H9 (cell line): ENCODE data around the gene RNLS. TPM values are rescaled to one million over a fixed set of nuclear protein-coding genes. Genes with fewer than 3 reads are reported as not detected.

ENCODE experiments used
- DNase-seq: peaks from one replicate; pipeline ENCODE4 v3.0.0-alpha.2; 2017
- H2AFZ ChIP-seq: one replicate; pipeline ENCODE4 v1.6.1; 2013; ENCODE audit warnings: mild to moderate bottlenecking, low read length, control low read depth, moderate library complexity
- H2AK5ac ChIP-seq: 2 replicates; pipeline ENCODE4 v1.6.1; 2013; ENCODE audit warnings: low read length, control low read depth, mixed read lengths; ENCODE audit not compliant: insufficient read length
- H2BK120ac ChIP-seq: one replicate; pipeline ENCODE4 v1.6.1; 2013; ENCODE audit warnings: low read depth, mild to moderate bottlenecking, low read length, control low read depth, inconsistent platforms; ENCODE audit not compliant: poor library complexity, severe bottlenecking
- H2BK12ac ChIP-seq: 2 replicates; pipeline ENCODE4 v1.6.1; 2013; ENCODE audit warnings: low read length, control low read depth, mixed read lengths, low read depth; ENCODE audit not compliant: insufficient read length
- H2BK15ac ChIP-seq: 2 replicates; pipeline ENCODE4 v1.6.1; 2013; ENCODE audit warnings: low read depth, low read length, control low read depth
- H2BK20ac ChIP-seq: one replicate; pipeline ENCODE4 v1.6.1; 2013; ENCODE audit warnings: low read depth, mild to moderate bottlenecking, low read length, control low read depth, inconsistent platforms; ENCODE audit not compliant: poor library complexity, severe bottlenecking
- H2BK5ac ChIP-seq: 2 replicates; pipeline ENCODE4 v1.6.1; 2013; ENCODE audit warnings: low read length, control low read depth, mixed read lengths; ENCODE audit not compliant: insufficient read length
- H3K14ac ChIP-seq: 2 replicates; pipeline ENCODE4 v1.6.1; 2013; ENCODE audit warnings: low read length, control low read depth; ENCODE audit not compliant: insufficient read depth
- H3K18ac ChIP-seq: 2 replicates; pipeline ENCODE4 v1.6.1; 2013; ENCODE audit warnings: low read depth, mild to moderate bottlenecking, mixed read lengths, low read length, control low read depth; ENCODE audit not compliant: insufficient read length
- H3K23ac ChIP-seq: 2 replicates; pipeline ENCODE4 v1.6.1; 2013; ENCODE audit warnings: low read length, control low read depth, mixed read lengths, low read depth; ENCODE audit not compliant: insufficient read length
- H3K23me2 ChIP-seq: 2 replicates; pipeline ENCODE4 v1.6.1; 2013; ENCODE audit warnings: low read depth, mild to moderate bottlenecking, mixed read lengths, low read length, control low read depth; ENCODE audit not compliant: insufficient read length, poor library complexity, severe bottlenecking
- H3K27ac ChIP-seq: 2 replicates; pipeline ENCODE4 v1.5.1; 2013; ENCODE audit warnings: low read length, control low read depth, mixed read lengths, low read depth; ENCODE audit not compliant: insufficient read length
- H3K27me3 ChIP-seq: 2 replicates; pipeline ENCODE4 v1.6.1; 2013; ENCODE audit warnings: low read length, control low read depth, inconsistent platforms; ENCODE audit not compliant: insufficient read depth
- H3K4ac ChIP-seq: 2 replicates; pipeline ENCODE4 v1.6.1; 2013; ENCODE audit warnings: low read depth, mild to moderate bottlenecking, control low read depth, inconsistent platforms, low read length, moderate library complexity
- H3K4me1 ChIP-seq: 2 replicates; pipeline ENCODE4 v1.6.1; 2013; ENCODE audit warnings: low read length, control low read depth, inconsistent platforms; ENCODE audit not compliant: insufficient read depth
- H3K4me2 ChIP-seq: 2 replicates; pipeline ENCODE4 v1.6.1; 2013; ENCODE audit warnings: low read length, control low read depth, mixed read lengths; ENCODE audit not compliant: insufficient read length, insufficient read depth
- H3K56ac ChIP-seq: 2 replicates; pipeline ENCODE4 v1.6.1; 2013; ENCODE audit warnings: low read depth, mild to moderate bottlenecking, mixed read lengths, low read length, control low read depth; ENCODE audit not compliant: insufficient read length
- H3K79me1 ChIP-seq: 2 replicates; pipeline ENCODE4 v1.6.1; 2013; ENCODE audit warnings: low read depth, mild to moderate bottlenecking, moderate library complexity, low read length, control low read depth, inconsistent platforms; ENCODE audit not compliant: insufficient read depth, poor library complexity, severe bottlenecking
- H3K79me2 ChIP-seq: 2 replicates; pipeline ENCODE4 v1.6.1; 2013; ENCODE audit warnings: low read length, control low read depth, inconsistent platforms; ENCODE audit not compliant: insufficient read depth
- H3K9ac ChIP-seq: 2 replicates; pipeline ENCODE4 v1.6.1; 2013; ENCODE audit warnings: low read length, control low read depth, mixed read lengths; ENCODE audit not compliant: insufficient read length; ENCODE audit errors: extremely low read depth
- H3K9me3 ChIP-seq: one replicate; pipeline ENCODE4 v1.6.1; 2013; ENCODE audit warnings: low read depth, low read length, inconsistent platforms; ENCODE audit not compliant: control insufficient read depth
- H3T11ph ChIP-seq: one replicate; pipeline ENCODE4 v1.6.1; 2013; ENCODE audit warnings: mild to moderate bottlenecking, low read length, control low read depth, inconsistent platforms
- H4K20me1 ChIP-seq: one replicate; pipeline ENCODE4 v1.6.1; 2013; ENCODE audit not compliant: control insufficient read depth, insufficient read length, insufficient read depth
- H4K5ac ChIP-seq: 2 replicates; pipeline ENCODE4 v1.6.1; 2013; ENCODE audit warnings: low read depth, mild to moderate bottlenecking, mixed read lengths, low read length, control low read depth; ENCODE audit not compliant: insufficient read length
- H4K8ac ChIP-seq: replicated peaks from 2 replicates; pipeline ENCODE4 v1.6.1; 2013; ENCODE audit warnings: low read length, control low read depth, mixed read lengths, low read depth; ENCODE audit not compliant: insufficient read length
- H4K91ac ChIP-seq: 2 replicates; pipeline ENCODE4 v1.6.1; 2013; ENCODE audit warnings: low read depth, mild to moderate bottlenecking, moderate library complexity, mixed read lengths, low read length, control low read depth; ENCODE audit not compliant: insufficient read length
- H3K27ac Mint-ChIP-seq, 3 experiments: 2 replicates in 2 of 3; 3 replicates in 1 of 3; pipeline ENCODE4 v1.8.0; 2020 to 2021; ENCODE audit warnings: mixed read lengths in 3 of 3, mild to moderate bottlenecking in 1 of 3, moderate library complexity in 1 of 3
- H3K27me3 Mint-ChIP-seq: 2 replicates; pipeline ENCODE4 v1.8.0; 2021; ENCODE audit warnings: low read depth, mild to moderate bottlenecking, moderate library complexity, mixed read lengths
- H3K36me3 Mint-ChIP-seq, 3 experiments: 2 replicates in 2 of 3; 3 replicates in 1 of 3; pipeline ENCODE4 v1.8.0; 2020 to 2021; ENCODE audit warnings: low read depth in 3 of 3, mixed read lengths in 3 of 3; ENCODE audit not compliant: insufficient read depth in 1 of 3
- H3K4me1 Mint-ChIP-seq, 2 experiments: 2 replicates each; pipeline ENCODE4 v1.8.0; 2020; ENCODE audit warnings: mixed read lengths in 2 of 2
- H3K4me3 Mint-ChIP-seq, 2 experiments: 2 replicates in 1 of 2; 3 replicates in 1 of 2; pipeline ENCODE4 v1.8.0; 2020 to 2021; ENCODE audit warnings: mild to moderate bottlenecking in 2 of 2, mixed read lengths in 2 of 2, moderate library complexity in 1 of 2
- H3K9me3 Mint-ChIP-seq, 2 experiments: 2 replicates in 1 of 2; 3 replicates in 1 of 2; pipeline ENCODE4 v1.8.0; 2020; ENCODE audit warnings: mild to moderate bottlenecking in 2 of 2, mixed read lengths in 2 of 2, moderate library complexity in 1 of 2
- WGBS: extraction: QIAGEN DNeasy Blood & Tissue Kit; methylation state at CpG from one replicate; pipeline ENCODE4 v1.1.7; 2013; ENCODE audit warnings: missing lambda C conversion rate, low lambda C conversion rate, mixed read lengths; ENCODE audit not compliant: insufficient read length; ENCODE audit errors: extremely low coverage; 5-methylcytosine and 5-hydroxymethylcytosine counted together
- total RNA-seq: library from RNA; stranded (reverse); gene quantifications from 2 replicates; pipeline ENCODE4 v1.2.1, GENCODE V29; 2021
- TF ChIP-seq, protein P1 (sequence below): fragments of 200-600 bp; sonication (generic); conservative IDR thresholded peaks from 3 replicates; pipeline ENCODE4 v1.8.0; 2021; ENCODE audit warnings: antibody characterized with exemption, mild to moderate bottlenecking

Gene RNLS
- total RNA-seq, 1 experiment from 2014 or later = 7.5 TPM

DNA sequence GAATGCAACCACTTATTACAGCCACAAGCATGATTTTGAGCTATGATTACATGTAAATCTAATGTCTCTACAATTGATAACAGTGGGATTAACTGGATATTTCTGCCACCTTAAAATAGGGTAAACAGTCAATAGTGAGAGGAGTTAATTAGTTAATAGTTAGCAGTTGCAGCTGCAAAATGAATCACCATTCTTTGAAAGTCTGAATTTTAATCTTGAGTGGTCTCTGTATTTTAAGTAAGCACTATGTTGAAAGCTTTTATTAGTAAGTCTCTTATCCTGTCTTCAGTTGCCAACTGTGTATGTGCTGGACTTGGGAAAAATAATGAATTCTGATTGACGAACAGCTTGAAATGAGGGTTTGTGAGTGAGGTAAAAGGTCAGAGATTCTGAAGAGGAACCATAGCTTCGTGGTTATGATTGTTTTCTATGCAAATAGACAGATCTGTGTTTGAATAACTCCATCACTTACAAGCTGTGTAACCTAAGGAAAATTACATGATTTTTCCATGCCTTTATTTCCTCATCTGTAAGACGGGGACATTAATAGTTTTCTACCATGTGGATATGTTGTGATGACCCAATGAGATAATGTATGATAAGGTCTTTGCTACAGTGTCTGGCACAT is 75.2 kb downstream of the RNLS start:
- no peaks in the 10 kb centered on the region for H3K79me1 ChIP-seq
- no peak overlapping the region for H2AK5ac ChIP-seq
- no CpG with 5 or more reads among the region's 3 CpGs for WGBS
- H3K27ac ChIP-seq = no peak overlapping the region
- no peaks in the 10 kb centered on the region for H3K23me2 ChIP-seq
- H3K4ac ChIP-seq = no peak overlapping the region
- Mint-ChIP-seq H3K27me3 (no peaks in the 10 kb centered on the region), H3K36me3 (no peaks in the 10 kb centered on the region), H3K27ac (no peak overlapping the region), H3K9me3 (no peaks in the 10 kb centered on the region), H3K4me1 (peaks cover 20 to 26% of the 10 kb centered on the region in 2 experiments), H3K4me3 (no peak overlapping the region)
- TF ChIP-seq, protein P1, sequence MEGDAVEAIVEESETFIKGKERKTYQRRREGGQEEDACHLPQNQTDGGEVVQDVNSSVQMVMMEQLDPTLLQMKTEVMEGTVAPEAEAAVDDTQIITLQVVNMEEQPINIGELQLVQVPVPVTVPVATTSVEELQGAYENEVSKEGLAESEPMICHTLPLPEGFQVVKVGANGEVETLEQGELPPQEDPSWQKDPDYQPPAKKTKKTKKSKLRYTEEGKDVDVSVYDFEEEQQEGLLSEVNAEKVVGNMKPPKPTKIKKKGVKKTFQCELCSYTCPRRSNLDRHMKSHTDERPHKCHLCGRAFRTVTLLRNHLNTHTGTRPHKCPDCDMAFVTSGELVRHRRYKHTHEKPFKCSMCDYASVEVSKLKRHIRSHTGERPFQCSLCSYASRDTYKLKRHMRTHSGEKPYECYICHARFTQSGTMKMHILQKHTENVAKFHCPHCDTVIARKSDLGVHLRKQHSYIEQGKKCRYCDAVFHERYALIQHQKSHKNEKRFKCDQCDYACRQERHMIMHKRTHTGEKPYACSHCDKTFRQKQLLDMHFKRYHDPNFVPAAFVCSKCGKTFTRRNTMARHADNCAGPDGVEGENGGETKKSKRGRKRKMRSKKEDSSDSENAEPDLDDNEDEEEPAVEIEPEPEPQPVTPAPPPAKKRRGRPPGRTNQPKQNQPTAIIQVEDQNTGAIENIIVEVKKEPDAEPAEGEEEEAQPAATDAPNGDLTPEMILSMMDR = no peak
- no peak overlapping the region for H2BK120ac ChIP-seq
- H3K79me2 ChIP-seq = no peaks in the 10 kb centered on the region
- no peak overlapping the region for H4K5ac ChIP-seq
- H3K9me3 ChIP-seq = no peaks in the 10 kb centered on the region
- H4K8ac ChIP-seq = no peak overlapping the region
- H4K91ac ChIP-seq = no peak overlapping the region
- no peak overlapping the region for H2BK20ac ChIP-seq
- no peaks in the 10 kb centered on the region for H4K20me1 ChIP-seq
- H3K4me1 ChIP-seq = peaks cover 2% of the 10 kb centered on the region; the same call in 1 of the 2 replicates
- no peak overlapping the region for H3K23ac ChIP-seq
- no peak overlapping the region for H2AFZ ChIP-seq
- H3K9ac ChIP-seq = no peak overlapping the region
- no peak overlapping the region for H3K18ac ChIP-seq
- no peak overlapping the region for H2BK12ac ChIP-seq
- no peak overlapping the region for H3K56ac ChIP-seq
- DNase-seq = no peak
- H2BK15ac ChIP-seq = no peak overlapping the region
- no peak overlapping the region for H3K14ac ChIP-seq
- no peak overlapping the region for H2BK5ac ChIP-seq
- H3K27me3 ChIP-seq = no peaks in the 10 kb centered on the region
- H3K4me2 ChIP-seq = no peak overlapping the region
- H3T11ph ChIP-seq = no peak overlapping the region
